Activated CD4-positive, CD25-positive, alpha-beta regulatory T cell treated with anti-CD3 and anti-CD28 coated beads, Interleukin-2, amount 50 U/mL, for 16 hours (primary cell): ENCODE measurements around the gene LRRC3B.

ENCODE experiments used
- DNase-seq: peaks from one replicate; pipeline ENCODE4 v3.0.0-alpha.2; 2020; ENCODE audit warnings: low read depth, low spot score

LRRC3B gene

DNA sequence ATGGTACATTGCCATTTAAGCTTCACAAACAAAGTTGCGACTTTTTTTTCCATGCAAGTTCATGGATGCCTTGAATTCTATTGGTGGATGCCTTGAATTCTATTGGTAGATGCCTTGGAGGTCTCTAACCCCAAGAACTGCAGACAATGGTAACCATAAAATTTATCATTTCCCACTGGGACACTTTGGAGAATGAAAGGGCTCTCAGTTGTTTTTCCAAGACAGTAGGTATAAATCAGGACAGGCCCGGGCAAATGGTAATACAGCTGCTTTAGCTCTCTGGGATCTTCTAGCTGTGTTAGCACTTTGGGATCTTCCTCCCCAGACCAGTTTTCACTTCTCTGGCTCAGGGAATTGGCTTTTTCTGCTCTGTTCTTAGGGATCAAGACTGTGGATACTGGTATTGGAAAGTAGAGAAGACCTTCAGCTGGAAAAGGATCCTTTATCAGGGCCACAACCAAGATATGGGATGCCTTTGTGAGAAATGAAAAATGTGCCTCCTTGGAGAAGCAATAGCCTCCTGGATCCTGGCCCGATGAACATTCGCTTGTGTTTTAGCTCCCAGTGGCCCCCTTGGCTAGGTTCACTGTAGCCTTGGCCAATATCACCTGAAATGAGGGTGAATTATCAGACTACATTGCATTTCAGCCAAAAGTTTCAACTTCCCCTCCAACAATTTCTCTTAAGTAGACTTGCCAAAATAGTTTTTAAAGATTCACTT is 8.3 kb downstream of the LRRC3B start:
- DNase-seq = no peak

DNA sequence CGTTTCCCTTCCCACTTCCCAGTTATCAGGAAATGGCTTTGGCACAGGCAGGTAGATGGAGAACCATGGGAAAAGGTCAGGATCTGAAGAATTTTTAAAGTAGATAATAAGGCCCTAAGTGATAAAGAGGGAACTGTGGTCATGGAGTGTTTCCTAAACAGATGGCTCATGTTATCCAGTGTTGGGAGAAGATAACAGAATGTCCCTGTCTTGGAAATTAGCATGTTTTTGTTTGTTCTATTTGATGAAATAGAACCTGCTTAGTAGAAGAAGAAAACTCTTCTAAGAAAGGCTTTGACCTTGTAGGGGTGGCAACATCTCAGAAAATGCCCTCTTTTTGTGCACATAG is 8.8 kb downstream of the LRRC3B start:
- no peak for DNase-seq

DNA sequence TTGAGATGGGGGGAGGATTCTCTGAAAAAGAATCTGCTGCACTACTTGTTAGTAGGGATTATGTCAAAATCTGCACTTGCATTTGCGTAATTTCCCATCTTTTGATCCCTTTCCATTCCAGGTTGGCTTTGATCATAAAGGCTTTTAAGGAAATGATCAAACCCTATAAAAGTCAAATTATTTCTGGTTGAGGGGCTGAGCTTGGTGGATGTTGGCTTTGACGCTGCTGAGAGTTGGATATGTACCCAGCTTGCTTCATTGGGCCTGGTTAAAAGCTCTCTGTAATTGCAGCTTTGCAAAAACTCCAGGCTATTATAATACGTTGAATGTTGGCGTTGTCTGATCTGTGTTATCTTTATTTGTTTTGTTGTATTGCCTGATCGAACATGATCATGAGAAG is 12.0 kb downstream of the LRRC3B start:
- DNase-seq = no peak

DNA sequence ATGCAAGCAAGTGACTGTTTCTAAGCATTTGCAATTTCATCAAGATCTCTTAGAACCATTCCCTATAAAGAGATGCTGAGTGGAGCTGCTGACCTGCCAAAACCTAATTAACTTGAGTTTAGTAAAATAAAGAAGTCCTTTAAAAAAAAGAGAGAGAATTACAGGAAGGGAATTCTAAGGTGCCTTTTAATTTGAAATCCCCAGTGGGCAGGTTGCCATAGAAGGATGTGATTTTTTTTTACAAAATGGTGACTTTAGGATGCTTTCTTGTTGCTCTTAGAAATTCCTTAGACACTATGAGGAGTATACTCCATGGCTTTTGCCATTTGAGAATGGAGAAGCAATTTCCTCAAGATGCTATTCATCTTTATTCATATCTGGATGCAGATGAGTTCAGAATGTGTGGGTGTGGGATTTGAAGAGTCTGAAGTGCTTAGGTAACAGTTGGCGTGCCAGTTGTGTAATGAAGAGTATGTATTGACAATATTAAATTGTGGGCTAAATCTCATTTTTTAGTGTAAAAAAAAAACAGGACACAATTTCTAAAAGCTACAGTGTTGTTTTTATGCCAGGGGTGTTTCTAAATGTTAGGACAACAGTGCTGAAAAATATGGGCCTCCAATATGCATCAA is 13.6 kb downstream of the LRRC3B start:
- DNase-seq = no peak

DNA sequence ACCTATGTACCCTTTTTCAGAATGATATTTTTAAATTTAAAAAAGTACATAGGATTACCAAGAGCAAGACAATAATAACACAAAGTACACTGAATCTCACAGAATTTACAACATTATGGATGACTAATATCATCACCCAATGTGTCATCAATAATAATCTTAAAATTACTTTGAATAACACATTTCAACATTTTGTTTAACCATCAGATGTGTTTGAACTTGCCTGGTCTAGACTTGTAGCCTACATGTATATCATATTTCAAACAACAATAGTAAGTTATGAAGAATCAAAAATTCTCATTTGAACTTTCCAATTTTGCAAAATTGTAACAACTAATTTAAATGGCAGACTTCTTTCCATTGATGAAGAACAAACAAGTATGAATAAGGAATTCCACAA is 15.1 kb downstream of the LRRC3B start:
- DNase-seq = no peak

DNA sequence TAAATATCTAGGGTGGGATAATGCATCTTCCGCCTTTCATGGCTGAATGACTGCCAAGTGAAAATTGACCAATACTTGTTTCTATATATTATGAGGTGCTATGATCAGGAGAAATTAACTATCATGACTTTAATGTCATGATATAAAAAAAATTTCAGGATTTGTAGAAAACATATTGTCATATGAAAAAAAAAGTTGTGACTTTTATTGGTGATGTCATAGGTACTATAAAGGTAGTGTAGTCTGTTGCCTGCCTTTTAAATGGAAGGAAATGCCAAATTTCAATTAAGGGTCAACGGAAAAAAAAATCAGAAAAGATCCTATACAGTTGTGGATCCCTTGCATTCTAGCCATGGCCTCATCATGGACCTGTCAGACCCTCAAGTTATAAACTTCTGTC is 15.5 kb downstream of the LRRC3B start:
- no peak for DNase-seq

DNA sequence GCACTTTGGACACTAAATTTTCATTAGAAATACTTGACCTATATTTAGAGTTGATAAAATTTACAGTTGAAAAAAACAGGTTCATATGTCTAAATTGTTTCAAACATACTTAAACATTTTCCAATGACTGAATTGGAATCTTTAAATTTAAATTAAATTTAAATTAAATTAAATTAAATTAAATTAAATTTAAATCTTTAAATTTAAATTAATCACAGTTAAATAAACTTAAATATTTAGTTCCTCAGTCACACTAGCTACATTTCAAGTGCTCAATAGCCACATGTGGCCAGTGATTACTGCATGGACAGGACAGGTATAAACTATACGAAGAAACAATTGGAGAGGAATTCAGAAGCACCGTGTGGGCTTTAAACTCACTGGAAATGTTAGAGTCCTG is 16.8 kb downstream of the LRRC3B start:
- DNase-seq = no peak

DNA sequence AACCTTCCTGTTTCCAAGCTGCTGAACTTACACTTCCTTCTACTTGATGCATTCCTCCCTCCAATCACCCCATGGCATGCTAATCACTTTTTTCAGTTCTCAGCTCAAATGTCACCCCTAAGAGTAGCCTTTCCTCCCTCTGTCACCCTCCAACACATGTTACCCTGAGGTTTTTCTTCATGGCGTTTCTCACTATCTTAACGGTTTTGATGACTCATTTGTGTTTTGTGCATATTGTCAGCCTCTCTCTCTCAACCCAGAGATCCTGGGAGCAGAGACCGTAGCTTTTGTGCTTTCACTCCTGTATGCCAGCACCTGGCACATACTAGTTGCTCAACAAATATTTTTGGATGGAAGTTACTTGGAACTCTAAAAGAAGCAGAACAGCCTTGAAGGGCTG is 24.5 kb downstream of the LRRC3B start:
- DNase-seq = no peak

DNA sequence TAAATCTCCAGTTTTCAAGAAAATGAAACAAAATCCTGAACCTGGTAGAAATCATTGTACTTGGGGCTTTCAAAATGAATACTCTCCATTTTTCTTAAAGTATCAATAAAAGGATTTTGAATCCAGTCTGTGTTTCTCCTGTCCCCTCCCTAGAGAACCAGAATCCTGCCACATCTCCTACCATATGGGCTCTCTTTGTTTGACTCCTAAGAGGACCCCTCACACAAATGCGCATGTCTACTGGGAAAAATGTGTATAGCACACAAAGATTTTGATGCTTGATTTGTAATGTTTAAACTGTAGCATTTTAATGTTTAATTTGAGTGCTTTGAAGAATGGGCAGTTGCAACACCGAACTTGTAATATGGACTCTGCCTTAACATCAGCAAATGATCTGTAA is 25.9 kb downstream of the LRRC3B start:
- DNase-seq = no peak

DNA sequence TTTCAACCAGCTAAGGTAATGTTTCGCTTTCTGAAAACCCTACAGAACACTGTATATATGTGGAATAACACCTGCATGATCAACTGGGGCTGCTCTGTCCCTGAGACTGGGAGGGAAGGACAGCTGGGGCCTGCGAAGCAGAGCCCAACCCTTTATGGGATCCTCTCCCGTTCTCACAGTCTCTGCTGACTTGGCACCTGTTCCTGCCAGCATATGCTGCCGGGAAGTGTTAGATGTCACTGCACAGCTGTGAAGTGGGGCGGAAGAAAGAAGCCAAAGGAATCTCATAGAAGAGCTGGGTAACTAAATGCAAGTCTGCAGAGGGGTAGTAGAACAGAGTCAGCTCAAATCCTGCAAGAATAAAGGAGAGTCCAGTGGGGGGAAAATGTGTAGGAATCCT is 29.6 kb downstream of the LRRC3B start:
- DNase-seq = no peak

DNA sequence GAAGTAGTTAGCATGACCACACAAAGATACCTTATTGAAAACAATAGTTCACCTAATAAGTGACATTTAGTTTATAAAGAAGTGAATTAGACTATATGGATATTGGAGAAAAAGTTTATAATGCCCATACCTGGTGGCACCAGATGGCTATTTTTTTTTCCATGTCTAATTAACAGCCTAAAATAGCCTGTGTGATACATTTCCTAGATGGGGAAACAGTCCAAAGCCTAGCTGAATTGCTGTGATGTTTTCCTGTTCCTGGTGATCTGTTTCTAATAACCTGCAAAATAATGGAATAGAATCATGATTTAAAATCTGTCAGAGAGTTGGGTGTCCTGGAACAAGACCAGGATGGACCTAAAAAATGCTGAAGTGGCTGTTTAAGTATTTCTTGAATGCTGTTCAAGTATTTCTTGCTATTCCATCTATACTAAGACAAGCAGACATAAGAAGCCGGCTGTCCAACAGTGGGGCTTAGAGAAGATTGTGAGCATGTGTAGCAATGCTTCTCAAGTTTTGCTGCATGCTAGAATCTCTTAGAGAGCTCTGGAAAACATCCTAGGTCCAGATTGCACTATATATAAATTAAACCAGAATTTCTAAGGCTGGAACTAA is 31.3 kb downstream of the LRRC3B start:
- no peak for DNase-seq

DNA sequence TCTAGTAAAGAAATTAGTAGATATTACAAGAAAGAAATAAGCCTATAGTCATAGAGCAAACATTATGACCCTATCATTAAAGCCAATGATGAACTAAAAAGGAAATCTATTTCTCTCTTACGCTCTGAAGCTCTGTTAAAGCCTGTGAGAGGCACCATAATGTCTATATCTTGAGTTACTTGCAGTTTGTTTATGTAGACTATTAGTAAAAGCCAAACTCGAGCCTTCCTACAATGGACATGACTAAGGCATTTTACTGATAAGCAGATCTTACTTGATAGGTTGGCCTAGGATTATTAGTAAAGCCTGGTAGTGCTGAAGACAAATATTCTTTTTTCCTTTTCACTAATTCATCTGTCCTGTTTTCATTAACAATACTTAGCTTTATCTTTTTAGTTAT is 32.7 kb downstream of the LRRC3B start:
- DNase-seq = no peak

DNA sequence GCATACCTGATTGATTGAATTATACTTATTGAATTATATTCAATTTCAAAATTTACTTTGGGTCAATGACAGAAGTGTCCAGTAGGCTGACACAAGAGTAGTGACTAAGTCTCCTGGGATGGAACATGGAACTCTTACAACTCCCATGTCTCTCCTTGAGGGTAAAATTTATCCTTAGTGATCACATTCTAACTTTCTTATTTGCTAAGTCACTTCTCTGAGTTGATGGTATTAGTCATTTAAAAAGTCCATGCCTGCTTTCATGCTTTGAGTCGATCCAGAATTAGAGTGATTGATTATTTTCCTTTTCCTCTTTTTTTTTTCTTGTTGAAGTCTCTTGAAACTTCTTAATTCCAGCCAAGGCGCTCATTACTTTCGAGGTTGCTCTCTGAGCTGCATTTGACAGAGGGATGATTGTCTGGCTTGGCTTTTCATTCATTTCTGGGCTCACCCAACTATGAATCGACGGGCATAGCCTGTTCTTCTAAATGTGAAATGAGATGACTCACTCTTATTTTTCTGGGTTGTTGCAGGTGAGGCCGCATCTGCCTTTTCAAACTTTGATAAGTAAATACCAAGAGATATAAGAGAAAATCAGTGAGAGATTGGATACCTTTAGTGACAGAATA is 34.9 kb downstream of the LRRC3B start:
- no peak for DNase-seq

DNA sequence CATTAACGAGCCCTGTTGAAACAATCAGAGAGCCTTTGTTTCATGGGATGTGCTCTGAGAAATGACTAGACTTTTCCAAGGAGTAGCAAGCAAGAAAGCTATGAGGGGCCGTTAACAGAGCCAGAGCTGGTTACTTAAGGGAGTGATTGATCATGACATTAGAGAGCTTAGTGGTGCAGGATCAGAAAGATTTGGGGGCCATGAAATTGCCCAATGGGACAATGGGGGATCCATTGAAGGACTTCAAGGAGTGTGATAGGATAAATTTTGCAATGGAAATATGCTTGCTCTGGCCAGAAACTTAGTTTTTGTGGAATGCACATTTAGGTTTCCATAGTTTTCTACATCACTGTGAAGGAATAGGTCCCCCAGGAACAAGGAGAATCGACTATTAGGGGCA is 45.6 kb downstream of the LRRC3B start:
- no peak for DNase-seq

DNA sequence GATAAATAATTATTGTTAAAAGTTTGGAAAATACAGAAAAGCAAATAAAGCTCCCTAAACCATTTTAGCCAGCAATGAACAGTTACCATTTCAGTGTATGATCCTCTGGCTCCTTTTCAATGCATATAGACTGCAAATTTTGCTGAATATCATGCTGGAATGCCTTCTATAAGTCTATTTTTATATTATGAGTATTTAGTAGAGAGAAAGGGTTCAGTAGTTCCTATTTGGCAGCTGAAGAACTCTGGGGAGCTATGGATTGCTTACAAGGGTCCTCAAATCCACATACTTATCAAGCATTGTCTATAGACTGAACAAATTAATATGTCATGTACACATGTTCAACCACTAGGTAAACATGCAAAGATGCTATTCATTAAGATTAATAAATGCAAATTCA is 46.1 kb downstream of the LRRC3B start:
- no peak for DNase-seq

DNA sequence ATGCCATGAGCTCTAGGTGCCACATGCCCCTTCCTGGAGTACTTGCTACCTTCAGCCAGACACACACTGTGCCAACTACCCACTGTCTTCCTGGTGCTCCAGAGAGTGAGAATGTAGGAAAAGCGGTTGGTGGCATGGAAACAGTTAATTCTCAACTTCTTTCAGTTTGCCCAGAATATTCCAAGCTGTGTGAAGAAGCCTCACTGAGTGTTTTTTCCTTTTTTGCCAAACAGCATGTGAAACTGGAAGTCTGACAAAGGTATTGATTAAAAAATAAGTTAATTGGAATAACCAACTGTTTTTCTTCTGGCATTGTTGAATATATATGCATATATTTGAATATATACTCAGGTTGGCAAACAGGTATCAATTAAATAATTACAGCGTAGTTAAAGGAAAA is 52.8 kb downstream of the LRRC3B start:
- no peak for DNase-seq

DNA sequence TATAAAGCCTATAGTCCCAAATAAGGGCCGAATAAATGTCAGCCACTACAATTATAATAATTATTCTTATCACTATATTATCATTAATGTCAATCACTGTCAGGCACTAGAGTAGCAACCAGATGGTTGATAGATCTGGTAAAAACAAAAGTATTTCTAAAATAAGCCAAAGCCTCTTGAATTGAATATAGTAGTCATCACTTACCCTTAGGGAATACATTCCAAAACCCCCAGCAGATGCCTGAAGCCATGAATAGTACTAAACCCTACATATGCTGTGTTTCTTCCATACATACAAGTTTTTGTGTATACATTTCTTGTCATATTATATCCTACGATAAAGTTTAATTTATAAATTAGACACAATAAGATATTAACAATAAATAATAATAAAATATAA is 59.1 kb downstream of the LRRC3B start:
- no peak for DNase-seq

DNA sequence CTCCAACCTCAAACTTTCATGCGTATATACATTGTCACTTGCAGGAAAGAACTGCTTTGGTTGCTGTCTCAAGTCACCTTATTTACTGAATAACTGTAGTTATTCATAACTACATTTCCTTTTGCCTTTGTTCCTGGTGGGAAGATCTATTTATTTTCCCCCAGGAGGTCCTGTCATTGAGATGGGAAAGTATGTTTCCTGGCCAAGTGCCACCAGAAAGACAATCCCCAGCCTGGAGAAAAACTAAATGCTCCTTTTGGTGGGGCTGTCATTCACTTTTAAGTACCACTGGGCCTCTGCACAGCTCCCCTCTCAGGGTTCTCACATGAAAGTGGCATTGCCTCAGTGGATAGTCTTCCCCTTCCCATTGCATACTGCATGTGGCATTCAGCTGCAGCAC is 59.8 kb downstream of the LRRC3B start:
- no peak for DNase-seq

DNA sequence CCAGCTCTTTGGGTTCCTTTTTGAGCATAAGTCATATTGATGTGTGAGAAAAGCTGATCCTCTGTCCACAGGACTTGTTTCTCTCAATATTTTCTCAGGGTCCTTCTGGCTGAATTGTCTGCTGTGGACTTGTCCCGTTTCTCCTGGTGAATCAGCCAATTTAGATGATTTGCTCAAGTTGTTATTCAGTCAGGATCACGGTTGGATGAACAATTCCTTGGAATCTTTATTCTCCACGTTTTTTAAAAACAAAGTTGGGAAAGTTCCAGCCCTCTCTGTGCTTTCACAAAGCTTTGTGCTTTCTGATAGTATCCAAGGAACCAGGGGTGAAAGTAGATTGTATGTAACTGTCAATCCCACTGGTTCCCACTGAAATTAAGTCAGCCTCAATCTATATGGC is 61.3 kb downstream of the LRRC3B start:
- DNase-seq = no peak

DNA sequence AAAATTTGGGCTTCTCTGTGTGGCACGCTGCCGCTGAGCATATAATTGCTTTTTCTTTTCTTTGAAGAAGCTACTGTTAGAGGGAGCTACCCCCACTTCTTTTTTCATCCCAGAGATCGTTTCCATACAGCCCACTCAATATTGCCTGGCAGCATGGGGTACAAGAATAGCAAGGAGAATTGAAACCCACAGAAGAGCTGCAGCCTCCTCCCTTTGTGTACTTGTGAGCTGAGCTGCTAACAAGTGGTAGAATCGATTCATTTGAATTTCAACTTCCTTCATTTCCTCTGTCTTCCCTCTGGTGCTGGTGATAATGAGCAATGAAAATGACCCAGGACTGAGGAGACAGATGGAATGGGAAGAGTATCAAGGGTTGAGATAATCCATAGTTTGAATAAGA is 64.9 kb downstream of the LRRC3B start:
- no peak for DNase-seq

DNA sequence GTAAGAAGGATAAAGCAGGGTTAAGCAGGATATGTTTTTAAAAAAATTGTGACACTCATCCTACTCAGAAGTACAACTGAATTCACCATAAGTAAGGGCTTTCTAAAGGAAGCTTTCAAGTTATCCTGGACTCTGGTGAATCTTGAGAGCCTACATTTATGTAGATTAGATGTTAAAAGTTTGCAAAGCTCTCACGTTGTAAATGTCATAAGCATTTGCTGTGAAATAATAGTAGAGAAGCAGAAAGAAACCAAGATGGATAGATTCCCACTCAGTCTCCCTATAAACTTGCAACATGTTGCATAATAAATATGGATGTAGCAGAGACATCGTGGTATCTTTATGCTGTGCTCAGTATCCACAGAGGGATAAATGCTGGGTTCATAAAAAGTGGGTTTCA is 77.0 kb downstream of the LRRC3B start:
- no peak for DNase-seq

DNA sequence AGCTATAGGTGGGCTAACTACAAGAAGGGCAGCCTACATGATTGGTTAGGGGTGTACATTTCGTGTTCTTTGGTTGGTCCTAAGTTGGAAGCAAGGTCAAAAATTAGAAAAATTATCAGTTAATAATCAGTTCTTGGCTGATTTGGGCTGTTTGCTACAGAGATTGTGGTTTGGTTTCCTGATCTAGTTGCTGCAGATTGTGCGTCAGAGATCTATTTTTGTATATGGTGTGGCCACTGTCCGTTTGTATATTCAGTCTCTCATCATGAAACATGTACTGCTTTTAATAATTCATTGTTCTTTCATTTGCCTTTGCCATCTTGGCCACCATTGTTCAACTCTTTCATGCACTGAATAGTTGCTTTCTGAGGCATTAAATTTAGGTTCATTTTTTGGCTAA is 80.9 kb downstream of the LRRC3B start:
- DNase-seq = no peak

DNA sequence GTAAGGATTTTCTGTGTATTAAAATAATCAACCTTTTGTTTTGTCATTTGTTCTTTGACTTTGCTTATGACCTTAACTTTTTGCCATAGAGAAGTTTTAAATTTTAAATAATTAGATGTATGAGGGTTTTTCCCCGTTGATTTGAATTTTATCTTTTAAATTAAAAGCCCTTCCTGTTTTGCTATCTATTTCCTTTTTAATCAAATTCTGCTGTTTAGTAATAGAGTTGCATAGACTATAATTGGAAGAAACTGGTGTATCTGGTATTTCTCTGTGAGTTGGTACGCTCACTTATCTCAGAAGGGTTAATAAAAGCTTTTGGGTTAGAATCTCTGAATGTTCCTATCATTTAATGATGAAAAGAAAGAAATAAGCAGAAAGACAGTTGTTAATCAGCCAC is 82.2 kb downstream of the LRRC3B start:
- no peak for DNase-seq
